Transverse colon (tissue), 4 donors: ENCODE results near the gene ZCCHC7. TPM values are rescaled to one million over a fixed set of nuclear protein-coding genes. Genes with fewer than 3 reads are reported as not detected.

Experiments used
- DNase-seq: peaks from one replicate; pipeline ENCODE4 v3.0.0-alpha.2; 2019
- H3K27ac ChIP-seq, 4 donors: fragments of 200-600 bp; sonication (generic); 2 replicates each; pipeline ENCODE4 v1.5.1; 2016 to 2018; ENCODE audit warnings: inconsistent platforms in 4 of 4
- H3K27me3 ChIP-seq: fragments of 200-600 bp; sonication (generic); 2 replicates; pipeline ENCODE4 v1.5.1; 2017; ENCODE audit warnings: inconsistent platforms
- H3K36me3 ChIP-seq, 4 donors: fragments of 200-600 bp; sonication (generic); 2 replicates each; pipeline ENCODE4 v1.5.1; 2017 to 2019; ENCODE audit warnings: inconsistent platforms in 4 of 4
- H3K4me1 ChIP-seq, 4 donors: fragments of 200-600 bp; sonication (generic); 2 replicates each; pipeline ENCODE4 v1.5.1; 2017 to 2020; ENCODE audit warnings: inconsistent platforms in 4 of 4
- H3K4me3 ChIP-seq, 4 donors: fragments of 200-600 bp; sonication (generic); 1 replicate in 1 of 4; 2 replicates in 3 of 4; pipeline versions ENCODE4 v1.5.1 to v1.6.1; 2017 to 2019; ENCODE audit warnings: inconsistent platforms in 4 of 4
- H3K9me3 ChIP-seq, 2 donors: fragments of 200-600 bp; sonication (generic); 2 replicates each; pipeline ENCODE4 v1.5.1; 2017 to 2019; ENCODE audit warnings: inconsistent platforms in 2 of 2
- EP300 ChIP-seq: sonication (generic); formaldehyde crosslinking; IDR thresholded peaks from one replicate; pipeline ENCODE4 v1.6.1; 2017; ENCODE audit warnings: antibody characterized with exemption, low read depth
- POLR2A ChIP-seq: fragments of 450-650 bp; IDR thresholded peaks from one replicate; pipeline ENCODE4 v1.6.1; 2016; ENCODE audit warnings: antibody characterized with exemption, mild to moderate bottlenecking, moderate library complexity
- POLR2AphosphoS5 ChIP-seq, 3 donors: sonication (generic); formaldehyde crosslinking; IDR thresholded peaks; one replicate each; pipeline ENCODE4 v1.6.1; 2016; ENCODE audit warnings: antibody characterized with exemption in 3 of 3
- WGBS, 2 donors: methylation state at CpG; one replicate each; pipeline ENCODE4 v1.1.5; 2018; ENCODE audit warnings: low coverage in 1 of 2; 5-methylcytosine and 5-hydroxymethylcytosine counted together
- in situ Hi-C, 4 donors: fragments of 200-750 bp; cut with MboI; loops; one replicate each; pipeline versions ENCODE4 v1.15.0 to v1.15.1; 2017; ENCODE audit warnings: low sequenced_read_pairs in 3 of 4, low pct_ligation_motif_present in 1 of 4, low pct_unique_long_range_greater_than_20kb in 1 of 4
- intact Hi-C: fragments of 100-400 bp; cut with DNase I; formaldehyde crosslinking; loops from one replicate; pipeline ENCODE4 v1.15.1; 2023; ENCODE audit warnings: low total_unique reads
- total RNA-seq, 4 donors: library from RNA; depleted of rRNA; stranded (reverse); fragments of >200 nt; gene quantifications; one replicate each; pipeline ENCODE4 v1.1.0, GENCODE V29; 2016
- TF ChIP-seq, protein P1 (sequence below), 5 experiments: fragments of 200-600 bp in 3 of 5; fragments of 450-650 bp in 2 of 5; sonication (generic) in 3 of 5; IDR thresholded peaks; 1 replicate in 2 of 5; 2 replicates in 3 of 5; pipeline ENCODE4 v1.5.1; 2016 to 2017; ENCODE audit warnings: antibody characterized with exemption in 5 of 5, inconsistent platforms in 3 of 5, mild to moderate bottlenecking in 2 of 5, moderate library complexity in 1 of 5

The ZCCHC7 gene
- total RNA-seq, 4 donors from 2014 or later: 13.2 to 43.0 (median 16.5) TPM

DNA sequence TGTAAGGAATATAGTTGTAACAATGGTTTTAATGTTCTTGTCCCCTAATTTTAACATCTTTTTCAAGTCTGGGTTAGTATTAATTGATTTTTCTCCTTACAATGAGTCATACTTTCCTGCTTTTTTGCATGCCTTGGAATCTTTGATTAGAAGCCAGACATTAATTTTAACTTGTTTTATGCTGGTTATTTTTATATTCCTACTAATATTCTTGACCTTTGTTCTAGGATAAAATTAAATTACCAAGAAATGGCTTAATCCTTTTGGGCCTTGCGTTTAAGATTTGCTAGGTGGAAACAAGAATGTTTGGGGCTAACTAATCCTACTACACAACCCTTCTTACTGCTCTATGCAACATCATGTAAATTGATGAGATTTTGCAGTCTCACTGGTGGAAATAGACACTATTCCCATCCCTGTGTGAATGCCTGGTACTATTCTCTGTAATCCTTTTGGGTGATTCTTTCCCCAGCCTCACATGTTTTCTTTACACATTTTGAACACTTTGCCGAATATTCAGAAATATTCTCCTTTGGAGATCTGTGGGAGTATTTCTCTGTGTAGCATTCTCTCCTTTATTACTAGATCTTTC is 47.2 kb downstream of the ZCCHC7 start:
- Histone ChIP-seq H3K27ac (no peak overlapping the region), H3K27me3 (no peaks in the 10 kb centered on the region), H3K36me3 (no peaks in the 10 kb centered on the region), H3K4me1 (no peaks in the 10 kb centered on the region), H3K9me3 (no peaks in the 10 kb centered on the region), H3K4me3 (no peak overlapping the region)
- intact Hi-C loops: no loop called here
- no peak for DNase-seq
- no peak for TF ChIP-seq POLR2AphosphoS5 (IDR thresholded peaks at IDR 0.05)
- TF ChIP-seq EP300: no peak
- TF ChIP-seq POLR2A: no peak
- TF ChIP-seq, protein P1, sequence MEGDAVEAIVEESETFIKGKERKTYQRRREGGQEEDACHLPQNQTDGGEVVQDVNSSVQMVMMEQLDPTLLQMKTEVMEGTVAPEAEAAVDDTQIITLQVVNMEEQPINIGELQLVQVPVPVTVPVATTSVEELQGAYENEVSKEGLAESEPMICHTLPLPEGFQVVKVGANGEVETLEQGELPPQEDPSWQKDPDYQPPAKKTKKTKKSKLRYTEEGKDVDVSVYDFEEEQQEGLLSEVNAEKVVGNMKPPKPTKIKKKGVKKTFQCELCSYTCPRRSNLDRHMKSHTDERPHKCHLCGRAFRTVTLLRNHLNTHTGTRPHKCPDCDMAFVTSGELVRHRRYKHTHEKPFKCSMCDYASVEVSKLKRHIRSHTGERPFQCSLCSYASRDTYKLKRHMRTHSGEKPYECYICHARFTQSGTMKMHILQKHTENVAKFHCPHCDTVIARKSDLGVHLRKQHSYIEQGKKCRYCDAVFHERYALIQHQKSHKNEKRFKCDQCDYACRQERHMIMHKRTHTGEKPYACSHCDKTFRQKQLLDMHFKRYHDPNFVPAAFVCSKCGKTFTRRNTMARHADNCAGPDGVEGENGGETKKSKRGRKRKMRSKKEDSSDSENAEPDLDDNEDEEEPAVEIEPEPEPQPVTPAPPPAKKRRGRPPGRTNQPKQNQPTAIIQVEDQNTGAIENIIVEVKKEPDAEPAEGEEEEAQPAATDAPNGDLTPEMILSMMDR (IDR thresholded peaks at IDR 0.05): no peak
- 95 to 100% methylated on average over 2 of the region's 2 CpGs for WGBS, 2 donors
- in situ Hi-C loops: no loop called here

DNA sequence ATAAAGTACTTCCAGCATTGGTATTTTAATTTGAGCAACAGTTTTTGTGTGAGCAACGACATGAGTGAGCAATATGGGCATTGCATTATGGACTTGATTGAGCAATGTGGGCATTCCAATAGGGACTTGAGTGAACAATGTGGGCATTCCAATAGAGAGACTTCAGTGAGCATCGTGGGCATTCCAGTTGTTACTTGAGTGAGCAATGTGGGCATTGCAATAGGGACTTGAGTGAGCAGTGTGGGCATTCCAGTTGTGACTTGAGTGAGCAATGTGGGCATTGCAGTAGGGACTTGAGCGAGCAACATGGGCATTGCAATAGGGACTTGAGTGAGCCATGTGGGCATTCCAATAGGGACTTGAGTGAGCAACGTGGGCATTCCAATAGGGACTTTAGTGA is 52.2 kb downstream of the ZCCHC7 start:
- Histone ChIP-seq H3K4me3 (no peak overlapping the region), H3K27ac (no peak overlapping the region), H3K27me3 (no peaks in the 10 kb centered on the region), H3K36me3 (no peaks in the 10 kb centered on the region), H3K4me1 (no peaks in the 10 kb centered on the region), H3K9me3 (no peaks in the 10 kb centered on the region)
- in situ Hi-C loops: no loop called here
- intact Hi-C loops: no loop called here
- TF ChIP-seq EP300 (no peak), POLR2A (no peak)
- TF ChIP-seq, protein P1 (IDR thresholded peaks at IDR 0.05): no peak
- no peak for DNase-seq
- WGBS, 2 donors: 80 to 95% methylated on average over 1 to 4 of the region's 4 CpGs

DNA sequence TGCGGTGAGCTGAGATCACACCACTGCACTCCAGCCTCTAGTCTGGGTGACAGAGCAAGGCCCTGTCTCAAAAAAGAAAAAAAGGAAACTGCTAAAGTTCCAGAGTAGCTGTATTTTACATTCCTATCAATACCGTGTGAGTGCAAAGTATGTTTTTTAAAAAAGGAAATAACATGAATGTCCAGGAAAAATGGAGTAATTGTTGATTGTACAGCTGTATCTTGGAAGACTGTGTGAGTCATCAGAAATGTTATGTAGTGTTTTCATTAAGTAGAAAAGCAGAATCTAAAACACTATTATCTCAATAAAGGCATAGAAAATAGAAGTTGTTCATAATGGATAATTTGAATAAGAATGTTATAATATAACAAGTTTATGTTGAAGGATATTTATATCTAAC is 53.9 kb downstream of the ZCCHC7 start:
- in situ Hi-C loops (no loop called here), intact Hi-C loops (no loop called here)
- WGBS, 2 donors: 82 to 94% methylated on average over 2 of the region's 2 CpGs

DNA sequence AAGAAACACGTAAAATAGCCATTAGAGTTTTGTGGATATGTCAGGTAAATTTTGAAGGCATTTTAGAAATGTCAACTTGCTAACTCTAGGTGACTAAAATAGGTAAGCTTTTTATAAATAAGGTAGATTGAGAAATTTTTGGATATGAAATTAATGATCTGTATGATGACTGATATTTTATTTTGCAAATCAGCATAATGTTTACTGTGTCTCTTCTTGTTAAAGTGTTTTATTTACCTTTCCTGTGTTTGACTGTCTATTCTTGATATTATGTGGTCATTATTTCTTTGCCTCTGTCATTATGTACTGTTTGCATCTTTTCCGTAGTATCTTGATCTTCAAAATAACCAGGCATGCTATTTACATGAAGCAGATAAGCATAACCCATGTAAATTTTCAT is 58.4 kb downstream of the ZCCHC7 start:
- no peaks in the 10 kb centered on the region for H3K4me1 ChIP-seq
- H3K27me3 ChIP-seq: no peaks in the 10 kb centered on the region
- intact Hi-C loops (no loop called here), in situ Hi-C loops (loop anchor here in 1 of 4 donors (25.0 kb wide), 1 partner anchor 109 kb away; no protein-coding TSS in a partner anchor)
- H3K9me3 ChIP-seq: no peaks in the 10 kb centered on the region
- H3K27ac ChIP-seq: no peak overlapping the region
- 90 to 92% methylated on average over 2 of the region's 2 CpGs for WGBS, 2 donors
- no peak for DNase-seq
- no peak for TF ChIP-seq POLR2AphosphoS5 (IDR thresholded peaks at IDR 0.05)
- TF ChIP-seq POLR2A: no peak
- TF ChIP-seq, protein P1 (IDR thresholded peaks at IDR 0.05): no peak
- TF ChIP-seq EP300: no peak
- H3K4me3 ChIP-seq: no peak overlapping the region
- H3K36me3 ChIP-seq: no peaks in the 10 kb centered on the region

More for the DNA sequence above, 53.9 kb downstream of the ZCCHC7 start:
- no peaks in the 10 kb centered on the region for H3K4me1 ChIP-seq
- no peaks in the 10 kb centered on the region for H3K9me3 ChIP-seq
- no peak overlapping the region for H3K4me3 ChIP-seq
- no peak for TF ChIP-seq POLR2AphosphoS5 (IDR thresholded peaks at IDR 0.05)
- TF ChIP-seq POLR2A: no peak
- no peak for TF ChIP-seq EP300
- TF ChIP-seq, protein P1 (IDR thresholded peaks at IDR 0.05): no peak
- no peak for DNase-seq
- no peaks in the 10 kb centered on the region for H3K36me3 ChIP-seq
- H3K27ac ChIP-seq: no peak overlapping the region
- no peaks in the 10 kb centered on the region for H3K27me3 ChIP-seq
